NCI-H2081 (cell line): ENCODE measurements around the gene PHPT1.
A peak's percentile ranks its signal among the peaks of the same experiment; 100 is the strongest.
"Not testable (repeated sequence)": the region's sequence is repeated elsewhere in the genome, so short reads cannot be mapped to it uniquely, and the experiment has no call there.

Source experiments
- DNase-seq, 2 experiments: peaks; one replicate each; lab custom pipeline; 2025; lab: John Stamatoyannopoulos, UW

The PHPT1 gene

GRCh38 chr9:136860933-136861873 lies 12.0 kb downstream of the PHPT1 start:
- DNase-seq = no peak

GRCh38 chr9:136861874-136862457 lies 12.8 kb downstream of the PHPT1 start:
- no peak for DNase-seq

- no peak for DNase-seq
Measured at GRCh38 chr9:136862849-136863622, 13.8 kb downstream of the PHPT1 start.

- no peak for DNase-seq
Measured at GRCh38 chr9:136863623-136864273, 14.5 kb downstream of the PHPT1 start.

GRCh38 chr9:136865041-136865767 lies 16.0 kb downstream of the PHPT1 start:
- no peak for DNase-seq

GRCh38 chr9:136865768-136866103 lies 16.5 kb downstream of the PHPT1 start:
- DNase-seq = no peak

- not testable (repeated sequence) for DNase-seq
Measured at GRCh38 chr9:136866898-136867421, 17.8 kb downstream of the PHPT1 start.

- DNase-seq = no peak
Measured at GRCh38 chr9:136867480-136867879, 18.3 kb downstream of the PHPT1 start.

GRCh38 chr9:136867917-136868316 lies 18.7 kb downstream of the PHPT1 start:
- DNase-seq = no peak

- DNase-seq = no peak
Measured at GRCh38 chr9:136868644-136869043, 19.4 kb downstream of the PHPT1 start.

- DNase-seq = not testable (repeated sequence)
Measured at GRCh38 chr9:136869611-136870010, 20.4 kb downstream of the PHPT1 start.

GRCh38 chr9:136875155-136875554 lies 25.9 kb downstream of the PHPT1 start:
- DNase-seq = no peak

GRCh38 chr9:136876476-136876875 lies 27.3 kb downstream of the PHPT1 start:
- DNase-seq = no peak

- no peak for DNase-seq
Measured at GRCh38 chr9:136880651-136881050, 31.4 kb downstream of the PHPT1 start.

GRCh38 chr9:136881691-136882108 lies 32.5 kb downstream of the PHPT1 start:
- no peak for DNase-seq

GRCh38 chr9:136882109-136882946 lies 33.1 kb downstream of the PHPT1 start:
- DNase-seq = no peak

- DNase-seq = not testable (repeated sequence)
Measured at GRCh38 chr9:136882947-136883283, 33.7 kb downstream of the PHPT1 start.

- not testable (repeated sequence) for DNase-seq
Measured at GRCh38 chr9:136883670-136884069, 34.5 kb downstream of the PHPT1 start.

GRCh38 chr9:136885950-136886578 lies 36.9 kb downstream of the PHPT1 start, which contains the start of gene TRAF2:
TRAF2 (plus strand) TSS chr9:136886516; CDS start chr9:136898741, 12,225 bp downstream.
- peak; percentile 97 to 99 for DNase-seq
